OCI-LY3 (cell line): Measurements from ENCODE around the gene C11orf21.
"Not testable (repeated sequence)": the region's sequence is repeated elsewhere in the genome, so short reads cannot be mapped to it uniquely, and the experiment has no call there.

ENCODE experiments used
- EZH2phosphoT487 ChIP-seq: fragments of 200-600 bp; shearing (Covaris generic); IDR thresholded peaks from 2 replicates; pipeline ENCODE4 v1.6.1; 2018; ENCODE audit warnings: antibody characterized with exemption, mixed run types, low read depth
- TF ChIP-seq, protein P1 (sequence below): fragments of 200-600, 300-600 bp; sonication (generic); IDR thresholded peaks from 2 replicates; pipeline ENCODE4 v1.5.1; 2014; ENCODE audit warnings: antibody characterized with exemption, low read length, low read depth

DNA sequence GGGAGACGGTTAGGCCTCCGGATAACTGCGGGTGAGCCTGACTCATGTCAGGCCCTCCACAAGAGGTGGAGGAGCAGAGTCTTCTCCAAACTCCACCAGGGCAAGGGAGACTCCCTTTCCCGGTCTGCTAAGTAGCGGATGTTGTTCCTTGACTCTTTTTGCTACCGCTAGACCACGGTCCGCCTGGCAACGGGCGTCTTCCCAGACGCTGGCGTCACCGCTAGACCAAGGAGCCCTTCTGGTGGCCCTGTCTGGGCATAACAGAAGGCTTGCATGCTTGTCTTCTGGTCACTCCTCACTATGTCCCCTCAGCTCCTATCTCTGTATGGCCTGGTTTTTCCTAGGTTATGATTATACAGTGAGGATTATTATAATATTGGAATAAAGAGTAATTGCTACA, 15.4 kb downstream of the C11orf21 start:
- not testable (repeated sequence) for TF ChIP-seq EZH2phosphoT487
- TF ChIP-seq, protein P1, sequence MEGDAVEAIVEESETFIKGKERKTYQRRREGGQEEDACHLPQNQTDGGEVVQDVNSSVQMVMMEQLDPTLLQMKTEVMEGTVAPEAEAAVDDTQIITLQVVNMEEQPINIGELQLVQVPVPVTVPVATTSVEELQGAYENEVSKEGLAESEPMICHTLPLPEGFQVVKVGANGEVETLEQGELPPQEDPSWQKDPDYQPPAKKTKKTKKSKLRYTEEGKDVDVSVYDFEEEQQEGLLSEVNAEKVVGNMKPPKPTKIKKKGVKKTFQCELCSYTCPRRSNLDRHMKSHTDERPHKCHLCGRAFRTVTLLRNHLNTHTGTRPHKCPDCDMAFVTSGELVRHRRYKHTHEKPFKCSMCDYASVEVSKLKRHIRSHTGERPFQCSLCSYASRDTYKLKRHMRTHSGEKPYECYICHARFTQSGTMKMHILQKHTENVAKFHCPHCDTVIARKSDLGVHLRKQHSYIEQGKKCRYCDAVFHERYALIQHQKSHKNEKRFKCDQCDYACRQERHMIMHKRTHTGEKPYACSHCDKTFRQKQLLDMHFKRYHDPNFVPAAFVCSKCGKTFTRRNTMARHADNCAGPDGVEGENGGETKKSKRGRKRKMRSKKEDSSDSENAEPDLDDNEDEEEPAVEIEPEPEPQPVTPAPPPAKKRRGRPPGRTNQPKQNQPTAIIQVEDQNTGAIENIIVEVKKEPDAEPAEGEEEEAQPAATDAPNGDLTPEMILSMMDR: not testable (repeated sequence)
